NCI-H1105 (cell line): ENCODE measurements around the gene TMEM203.
A peak's percentile ranks its signal among the peaks of the same experiment; 100 is the strongest.

Source experiments
- DNase-seq: peaks from one replicate; lab custom pipeline; 2025; lab: John Stamatoyannopoulos, UW

TMEM203 gene

DNA sequence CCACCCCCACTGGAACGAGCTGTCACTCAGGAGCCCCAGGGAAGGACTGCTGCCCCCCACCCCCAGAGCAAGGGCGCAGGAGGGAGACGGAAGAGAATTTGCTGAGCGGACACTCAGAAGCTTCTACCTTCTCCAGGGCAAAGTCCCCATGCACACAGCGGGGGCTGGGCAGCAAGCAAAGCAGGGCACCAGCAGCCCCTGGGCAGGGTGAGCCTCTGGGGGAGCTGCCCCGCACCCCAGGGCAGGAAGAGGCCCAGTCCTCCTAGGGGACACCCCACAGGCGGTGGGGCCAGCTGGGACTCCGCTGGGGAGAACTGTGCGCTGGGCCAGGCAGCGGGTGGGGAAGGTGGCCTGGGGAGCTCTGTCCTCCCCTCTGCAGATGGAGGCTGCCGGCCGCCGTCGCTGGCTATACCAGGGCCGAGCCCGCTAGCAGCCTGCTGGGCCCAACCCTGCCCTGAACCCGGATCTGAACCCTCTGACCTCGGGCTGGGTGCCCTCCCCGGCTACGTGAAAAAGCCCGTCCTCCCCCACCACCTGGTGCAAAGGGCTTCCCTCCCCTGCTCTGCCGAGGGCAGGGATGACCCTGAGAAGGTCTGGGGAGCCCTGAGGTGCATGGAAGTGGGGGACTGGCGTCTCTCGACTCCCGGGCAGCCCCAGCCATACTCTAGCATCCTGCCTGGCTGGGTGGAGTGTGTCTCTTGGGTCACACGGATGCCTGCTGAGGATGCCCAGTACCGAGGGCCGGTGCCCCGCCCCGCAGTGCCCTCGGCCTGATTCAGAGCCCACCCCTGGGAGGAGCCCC, 24.7 kb upstream of the TMEM203 start:
- DNase-seq, result no peak

DNA sequence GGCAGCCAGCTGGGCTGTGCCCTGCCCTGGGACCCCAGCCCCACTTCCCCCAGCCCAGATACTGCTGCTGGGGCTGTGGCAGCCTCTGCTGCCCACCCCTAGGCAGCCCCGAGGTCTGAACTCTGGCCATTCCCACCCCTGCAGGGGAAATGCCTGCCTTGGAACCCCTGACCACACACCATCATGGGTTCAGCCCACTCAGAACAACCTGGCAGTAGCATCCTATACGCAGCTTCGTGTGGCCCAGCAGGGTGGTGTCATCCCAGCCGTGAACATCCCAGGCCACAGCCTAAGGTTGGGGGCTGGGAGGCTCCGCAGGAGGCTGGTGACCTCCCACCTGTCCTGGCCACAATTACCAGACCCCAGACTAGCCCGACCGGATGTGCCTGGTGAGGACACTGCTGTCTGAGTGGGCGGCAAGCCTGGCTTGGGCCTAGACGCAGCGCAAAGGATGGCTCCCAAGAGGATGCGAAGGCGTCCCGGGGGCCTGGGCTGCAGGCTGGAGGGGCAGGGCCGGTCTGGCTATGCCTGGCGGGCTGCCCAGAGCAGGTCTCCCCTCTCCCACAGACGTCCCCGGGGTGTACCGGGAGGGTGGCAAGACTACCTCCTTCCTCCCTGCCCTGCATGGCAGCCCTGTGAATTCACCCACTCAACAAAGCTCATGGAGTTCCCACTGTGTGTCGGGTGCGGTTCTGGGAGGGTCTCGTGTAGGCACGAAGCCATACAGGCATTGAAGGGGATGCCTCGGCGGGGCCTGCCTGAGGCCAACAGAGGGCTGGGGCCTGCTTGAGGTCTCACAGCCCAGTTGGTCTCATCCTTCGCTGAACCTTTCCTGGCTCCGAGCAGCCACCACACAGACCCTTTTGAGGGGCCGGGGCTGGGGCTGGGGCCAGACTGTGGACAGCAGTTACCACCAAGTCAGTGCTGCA, 23.8 kb upstream of the TMEM203 start:
- DNase-seq, result no peak

DNA sequence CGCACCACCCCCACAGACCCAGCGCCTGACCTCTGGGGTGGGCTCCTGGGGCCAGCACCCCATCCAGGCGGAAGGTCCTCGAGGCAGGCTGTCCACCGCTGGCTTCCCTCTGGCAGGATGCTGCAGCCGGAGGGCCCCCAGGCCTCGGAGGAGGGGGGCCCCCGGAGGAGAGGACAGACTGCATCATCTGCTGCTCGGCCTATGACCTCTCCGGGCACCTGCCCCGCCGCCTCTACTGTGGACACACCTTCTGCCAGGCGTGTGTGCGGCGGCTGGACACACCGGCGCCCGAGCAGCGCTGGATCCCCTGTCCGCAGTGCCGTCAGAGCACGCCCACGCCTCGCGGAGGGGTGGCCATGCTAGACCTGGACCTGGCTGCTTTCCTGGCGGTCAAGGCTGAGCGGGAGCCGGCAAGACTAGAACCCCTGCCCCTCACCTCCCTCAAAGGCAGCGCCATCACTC, 23.1 kb upstream of the TMEM203 start:
- DNase-seq, result no peak

DNA sequence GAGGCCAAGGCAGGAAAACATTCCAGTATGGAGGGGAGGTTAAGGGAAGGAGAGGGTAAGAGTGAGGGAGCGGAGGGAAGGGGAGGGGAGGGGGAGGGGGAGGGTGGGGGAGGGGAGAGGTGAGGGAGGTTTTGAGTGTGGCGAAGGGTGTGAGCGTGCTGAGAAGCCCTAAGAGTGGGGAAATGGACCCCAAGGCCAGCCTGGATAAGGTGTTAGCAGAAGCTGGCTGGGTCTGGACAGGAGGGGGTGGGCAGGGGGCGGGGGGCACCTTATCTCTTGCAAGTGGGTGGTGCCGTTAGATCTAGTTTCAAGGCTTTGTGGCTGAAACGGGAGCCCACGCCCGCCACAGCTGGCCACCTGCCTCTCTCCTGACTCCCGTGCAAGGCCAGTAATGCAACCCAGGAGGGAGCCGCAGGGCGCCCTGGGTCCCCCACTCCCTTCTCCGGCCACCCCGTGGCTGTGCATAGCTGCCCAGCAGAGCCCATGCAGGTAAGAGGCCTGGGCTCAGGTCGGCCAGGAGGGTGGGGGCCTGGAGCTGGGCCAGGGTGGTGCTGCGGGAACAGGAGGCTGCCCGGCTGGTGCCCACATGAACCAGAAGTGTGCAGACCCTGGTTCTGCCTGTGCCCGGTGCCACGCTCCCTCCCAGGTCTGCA, 22.5 kb upstream of the TMEM203 start:
- DNase-seq, result no peak

DNA sequence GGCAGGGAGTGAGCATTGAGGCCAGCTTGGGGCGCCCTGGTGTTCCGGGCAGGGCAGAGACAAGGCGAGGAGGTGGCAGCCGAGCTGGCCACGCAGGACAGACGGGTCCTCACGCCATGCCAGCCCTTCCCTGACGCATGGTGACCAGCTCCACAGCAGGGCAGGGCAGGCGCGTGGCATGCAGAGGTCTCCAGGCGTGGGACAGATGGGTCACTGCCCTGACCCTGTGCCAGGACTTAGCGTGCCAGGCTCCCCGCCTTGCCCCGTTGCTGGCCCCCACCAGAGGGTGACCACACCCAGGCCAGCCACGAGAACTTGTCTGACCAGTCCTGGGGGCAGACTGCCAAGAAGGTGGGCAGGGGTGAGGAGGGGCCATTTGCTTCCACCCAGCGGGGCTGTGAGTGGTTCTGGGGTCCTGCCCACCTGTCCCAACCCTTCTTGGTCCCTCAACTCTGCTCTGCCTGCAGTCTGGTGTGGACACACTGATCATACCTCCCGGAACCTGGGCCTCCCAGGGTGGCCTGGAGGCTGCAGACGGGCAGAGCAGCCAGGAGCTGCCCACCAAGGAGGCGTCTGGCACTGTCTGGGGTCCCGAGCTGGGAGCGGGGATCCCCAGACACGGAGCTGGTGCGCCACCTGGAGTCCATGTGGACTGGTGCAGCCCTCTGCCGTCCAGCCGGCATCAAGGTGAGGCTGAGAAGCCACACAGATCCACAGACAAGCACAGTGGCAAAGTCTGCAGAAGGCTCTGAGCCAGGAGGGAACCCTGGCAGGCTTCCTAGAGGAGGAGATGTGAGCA, 21.8 kb upstream of the TMEM203 start, which contains the start of gene RNF224:
Gene RNF224 (plus strand): TSS at position 449 of the 799 bp plus-strand sequence. CDS start 834 bp downstream, outside the sequence.
- peak; percentile 47 for DNase-seq

DNA sequence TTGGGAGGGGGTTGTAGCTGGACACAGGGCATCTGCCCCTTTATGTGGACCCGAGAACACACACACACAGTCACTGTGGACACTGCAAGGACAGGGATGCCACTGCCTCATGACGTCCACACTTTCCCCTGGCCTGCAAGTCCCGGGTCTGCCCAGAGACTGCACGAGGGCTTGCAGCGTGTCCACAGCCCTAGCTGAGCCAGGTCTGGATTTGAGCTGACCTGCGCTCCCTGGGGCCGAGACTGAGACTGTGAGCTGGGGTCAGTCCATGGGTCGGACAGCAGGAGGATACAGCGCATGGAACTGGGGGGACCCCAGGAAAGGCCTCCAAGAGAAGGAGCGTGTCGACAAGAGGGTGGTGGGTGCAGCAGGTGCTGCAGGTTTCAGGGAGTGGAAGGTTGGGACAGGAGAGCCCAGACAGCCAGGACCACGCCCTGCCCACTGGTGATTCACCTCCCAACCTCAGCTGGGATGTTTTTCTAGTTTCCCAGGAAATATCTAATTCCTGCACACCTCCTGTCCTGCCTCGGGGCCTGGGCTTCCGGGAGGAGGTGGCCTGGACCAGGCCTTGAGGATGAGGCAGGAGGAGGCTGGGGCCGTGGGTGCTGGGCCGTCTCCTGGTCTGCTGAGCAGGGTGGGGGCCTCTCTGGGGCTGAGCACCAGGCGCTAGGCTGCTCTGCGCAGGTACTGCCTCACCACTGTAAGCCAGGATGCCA, 21.0 kb upstream of the TMEM203 start:
- DNase-seq, result no peak

DNA sequence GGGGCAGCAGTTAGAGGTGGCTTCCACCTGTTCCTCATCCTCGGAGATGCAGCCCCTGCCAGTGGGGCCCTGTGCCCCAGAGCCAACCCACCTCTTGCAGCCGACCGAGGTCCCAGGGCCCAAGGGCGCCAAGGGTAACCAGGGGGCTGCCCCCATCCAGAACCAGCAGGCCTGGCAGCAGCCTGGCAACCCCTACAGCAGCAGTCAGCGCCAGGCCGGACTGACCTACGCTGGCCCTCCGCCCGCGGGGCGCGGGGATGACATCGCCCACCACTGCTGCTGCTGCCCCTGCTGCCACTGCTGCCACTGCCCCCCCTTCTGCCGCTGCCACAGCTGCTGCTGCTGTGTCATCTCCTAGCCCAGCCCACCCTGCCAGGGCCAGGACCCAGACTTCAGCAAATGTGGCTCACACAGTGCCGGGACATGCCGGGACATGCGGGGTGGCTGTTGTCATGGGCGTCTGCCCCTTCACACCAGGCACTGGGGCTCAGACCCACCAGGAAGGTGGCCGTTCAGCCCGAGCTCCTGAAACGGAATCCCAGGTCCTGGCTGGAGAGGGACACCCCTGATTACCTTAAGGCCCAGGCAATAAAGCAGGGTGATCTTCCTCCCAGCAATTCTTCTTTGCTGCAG, 20.4 kb upstream of the TMEM203 start:
- DNase-seq, result no peak

DNA sequence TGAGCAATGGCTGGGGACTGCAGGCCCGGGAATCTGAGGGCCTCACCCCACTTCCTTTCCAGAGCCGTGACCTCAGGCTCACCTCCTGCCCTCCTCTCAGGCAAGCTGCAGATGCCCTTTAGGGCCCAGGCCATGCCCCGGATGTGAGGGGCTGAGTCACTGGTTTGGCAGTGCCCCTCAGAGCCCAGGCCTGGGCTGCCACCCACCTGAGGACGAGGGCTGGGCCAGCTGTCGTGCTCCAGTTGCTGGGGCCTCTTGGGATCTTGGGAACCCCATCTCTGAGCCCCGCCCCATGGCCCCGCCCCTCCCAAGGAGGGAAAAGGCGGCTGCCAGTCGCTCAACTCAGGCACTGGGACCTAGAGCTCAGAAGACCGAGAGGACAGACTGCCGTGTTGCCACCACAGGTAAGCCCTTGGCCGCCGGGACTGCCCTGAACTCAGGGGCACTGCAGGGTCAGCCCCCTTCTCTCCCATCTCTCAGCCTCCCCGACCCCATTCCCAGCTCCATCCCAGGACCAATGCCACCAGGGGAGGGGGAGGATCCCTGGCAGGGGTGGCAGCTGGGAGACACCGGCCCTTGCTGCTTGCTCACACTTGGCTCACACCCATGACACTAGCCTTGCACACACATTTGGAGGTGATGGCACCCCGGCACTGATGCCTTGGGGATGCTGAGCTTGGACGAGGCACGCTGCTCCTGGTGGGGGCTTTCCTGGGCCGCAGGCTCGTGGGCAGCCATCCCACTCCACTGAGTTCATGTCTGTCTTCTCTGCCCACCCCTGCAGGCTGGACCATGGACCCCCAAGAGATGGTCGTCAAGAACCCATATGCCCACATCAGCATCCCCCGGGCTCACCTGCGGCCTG, 19.6 kb upstream of the TMEM203 start, which contains the start of gene CYSRT1:
Gene CYSRT1 (plus strand): TSS at position 345 of the 865 bp plus-strand sequence. CDS start 448 bp downstream, at position 793.
- DNase-seq, result no peak

DNA sequence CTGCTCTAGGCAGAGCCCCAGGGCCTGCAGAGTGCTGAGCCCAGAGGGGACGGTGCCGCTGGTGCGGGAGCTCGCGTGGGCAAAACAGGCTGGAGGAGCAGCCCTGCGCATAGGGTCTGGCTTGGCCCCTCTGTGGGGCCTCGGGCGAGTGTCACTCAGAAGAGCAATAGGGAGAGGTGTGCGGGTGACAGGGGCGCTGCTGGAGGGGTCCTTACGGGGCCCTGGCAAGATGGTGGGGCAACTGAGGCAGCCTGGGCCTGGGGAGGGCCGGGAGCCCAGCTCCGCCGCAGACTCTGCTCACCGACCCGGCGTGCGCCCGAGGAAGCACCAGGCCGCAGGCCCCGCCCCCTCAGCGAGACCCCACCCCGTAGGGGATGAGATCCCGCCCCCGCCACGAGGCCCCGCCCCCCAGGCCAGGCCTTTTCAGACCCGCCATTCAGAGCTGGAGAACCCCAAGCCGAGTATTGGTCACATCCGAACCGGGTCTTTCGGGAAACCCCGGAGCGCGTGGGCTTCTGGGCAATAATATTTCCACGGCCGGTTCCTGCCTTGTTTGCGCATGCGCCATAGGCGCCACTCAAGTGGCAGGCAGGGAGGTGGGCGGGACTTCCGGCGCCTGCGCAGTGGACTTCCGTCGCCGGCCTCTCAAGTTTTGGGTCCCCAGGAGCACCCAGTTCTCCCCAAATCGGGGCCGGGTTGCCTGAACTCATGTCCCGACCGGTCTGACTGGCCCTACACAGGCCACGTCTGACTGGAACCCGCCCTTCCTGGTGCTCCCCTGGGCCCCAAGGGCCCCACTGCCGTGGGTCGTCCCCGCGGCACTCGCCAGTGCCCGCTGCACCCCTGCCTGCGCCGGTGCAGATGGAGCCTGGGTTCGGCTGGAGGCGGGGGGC, 17.9 kb upstream of the TMEM203 start:
- DNase-seq, result peak; percentile 92

DNA sequence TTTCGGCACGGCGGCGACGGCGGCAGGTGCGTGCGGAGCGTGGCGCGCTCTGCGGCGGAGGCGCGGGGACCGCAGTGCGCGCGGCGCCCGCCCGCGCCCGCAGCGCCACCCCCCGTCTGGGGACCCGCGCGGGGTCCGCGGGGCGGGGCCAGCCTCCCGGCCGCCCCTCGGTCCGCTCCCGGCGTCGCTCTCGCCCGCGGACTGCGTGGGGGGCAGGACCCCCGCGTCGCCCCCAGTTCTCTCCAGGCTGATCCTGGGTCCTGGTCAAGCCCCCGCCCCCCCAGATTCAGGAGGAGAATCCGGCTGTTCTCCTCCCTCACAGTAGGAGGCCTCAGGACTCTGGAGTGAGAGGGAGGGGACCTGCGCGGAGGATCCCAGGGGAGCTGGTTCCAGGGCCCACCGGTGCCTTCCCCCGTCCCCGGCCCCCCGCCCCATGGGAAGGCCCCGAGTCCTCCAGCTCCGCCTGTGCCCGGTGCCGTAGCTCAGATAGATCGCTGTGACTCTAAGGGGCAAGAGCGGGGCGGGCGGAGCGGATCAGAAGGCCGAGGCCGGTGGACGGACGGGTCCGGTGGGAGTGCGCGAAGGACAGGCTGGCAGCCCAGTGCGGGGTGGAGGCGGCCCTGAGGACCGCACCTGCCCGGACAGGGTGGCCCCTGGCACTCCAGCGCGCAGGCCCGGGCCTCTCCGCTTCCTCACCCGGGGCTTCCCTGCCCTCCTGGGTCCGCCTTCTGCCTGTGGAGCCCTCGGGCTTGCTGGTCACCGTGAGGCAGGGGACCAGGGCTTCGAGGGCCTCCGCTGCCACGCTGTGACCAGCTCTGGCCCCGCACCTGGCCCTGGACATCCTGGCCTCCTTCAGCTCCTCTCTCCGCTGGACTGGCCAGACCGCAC, 17.0 kb upstream of the TMEM203 start, which contains the start of gene RNF208:
Gene RNF208 (minus strand): TSS at position 51 of the 888 bp plus-strand sequence. CDS start 1,028 bp downstream, outside the sequence.
- DNase-seq, result peak; percentile 18

DNA sequence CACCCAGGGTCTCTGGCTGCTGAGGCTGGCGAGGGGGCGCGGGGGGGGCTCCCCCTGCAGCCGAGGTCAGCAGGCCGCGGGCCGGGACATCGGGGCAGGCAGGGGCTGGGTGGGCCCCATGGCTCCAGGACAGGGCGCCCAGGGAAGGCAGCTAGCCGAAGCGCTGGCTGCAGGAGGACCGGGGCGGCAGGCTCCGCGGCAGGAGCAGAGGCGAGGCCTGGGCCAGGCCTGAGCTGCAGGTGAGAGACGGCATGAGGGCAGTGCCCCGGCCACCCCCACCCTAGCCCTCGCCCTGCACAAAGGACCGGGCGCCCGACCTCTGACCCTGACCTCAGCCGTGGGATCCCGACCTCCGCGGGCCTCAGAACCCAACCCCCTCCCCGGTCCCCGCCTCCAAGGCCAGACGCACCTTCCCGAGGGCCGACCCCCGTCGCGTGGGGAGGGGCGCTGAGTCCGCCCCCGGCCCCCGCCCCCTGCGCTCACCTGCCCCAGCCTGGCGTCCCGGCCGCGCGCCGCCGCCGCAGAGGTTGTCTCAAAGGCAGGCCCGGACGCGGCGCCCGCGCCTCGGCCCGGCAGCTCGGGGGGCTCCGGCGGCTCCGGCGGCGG, 16.2 kb upstream of the TMEM203 start:
- DNase-seq, result no peak

DNA sequence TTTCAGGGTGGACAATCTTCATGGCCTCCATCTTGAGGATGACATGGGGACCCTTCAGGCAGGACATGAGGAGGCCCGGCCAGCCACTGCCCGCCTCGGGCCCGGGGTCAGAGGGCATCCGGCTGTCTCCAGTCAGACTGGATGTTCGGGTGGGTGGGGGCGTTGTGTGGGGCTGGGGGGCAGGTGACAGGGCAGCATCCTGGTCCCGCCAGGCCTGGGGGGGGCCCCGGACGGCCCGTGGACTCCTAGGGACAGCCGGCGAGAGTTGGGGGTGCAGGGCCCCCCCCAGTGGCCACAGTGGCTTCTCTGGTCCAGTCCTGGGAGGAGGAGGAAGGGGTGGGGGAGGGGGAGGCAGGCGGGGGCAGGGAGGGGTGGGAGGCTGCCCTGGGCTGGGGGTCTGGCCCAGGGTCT, 15.7 kb upstream of the TMEM203 start:
- DNase-seq, result no peak

DNA sequence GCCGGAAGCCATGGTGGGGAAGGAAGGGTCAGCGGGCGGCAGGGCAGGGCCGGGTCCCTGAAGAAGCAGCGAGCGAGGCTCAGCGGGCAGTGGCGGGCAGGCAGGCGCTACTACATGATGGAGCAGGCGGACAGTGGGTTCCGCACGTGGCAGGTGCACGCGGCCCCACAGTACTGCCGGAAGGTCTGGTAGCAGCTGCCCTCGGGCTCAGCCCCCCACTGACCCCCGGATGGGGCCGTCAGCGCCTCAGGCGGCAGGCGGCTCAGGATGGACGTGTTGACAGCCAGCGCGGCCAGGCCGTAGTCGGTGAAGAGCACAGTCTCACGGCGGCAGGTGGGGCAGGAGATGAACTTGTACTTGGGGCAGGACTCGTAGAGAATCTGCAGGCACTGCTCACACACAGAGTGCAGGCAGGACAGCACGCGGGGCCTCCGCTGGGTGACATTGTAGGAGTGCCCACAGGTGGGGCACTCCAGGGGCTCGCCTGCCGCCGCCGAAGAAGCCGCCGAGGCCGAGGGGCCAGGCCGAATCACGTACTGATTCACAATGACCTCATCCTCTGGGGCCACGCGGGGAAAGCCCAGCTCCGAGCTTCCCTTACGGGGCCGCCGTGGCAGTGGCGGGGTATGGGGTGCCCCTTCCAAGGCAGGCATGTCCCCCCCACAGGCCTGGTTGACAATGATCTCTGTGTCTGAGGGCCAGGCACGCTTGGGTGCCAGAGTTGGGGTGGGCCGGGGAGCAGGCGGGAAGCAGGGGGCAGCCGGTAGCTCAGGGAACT, 15.1 kb upstream of the TMEM203 start:
- no peak for DNase-seq

DNA sequence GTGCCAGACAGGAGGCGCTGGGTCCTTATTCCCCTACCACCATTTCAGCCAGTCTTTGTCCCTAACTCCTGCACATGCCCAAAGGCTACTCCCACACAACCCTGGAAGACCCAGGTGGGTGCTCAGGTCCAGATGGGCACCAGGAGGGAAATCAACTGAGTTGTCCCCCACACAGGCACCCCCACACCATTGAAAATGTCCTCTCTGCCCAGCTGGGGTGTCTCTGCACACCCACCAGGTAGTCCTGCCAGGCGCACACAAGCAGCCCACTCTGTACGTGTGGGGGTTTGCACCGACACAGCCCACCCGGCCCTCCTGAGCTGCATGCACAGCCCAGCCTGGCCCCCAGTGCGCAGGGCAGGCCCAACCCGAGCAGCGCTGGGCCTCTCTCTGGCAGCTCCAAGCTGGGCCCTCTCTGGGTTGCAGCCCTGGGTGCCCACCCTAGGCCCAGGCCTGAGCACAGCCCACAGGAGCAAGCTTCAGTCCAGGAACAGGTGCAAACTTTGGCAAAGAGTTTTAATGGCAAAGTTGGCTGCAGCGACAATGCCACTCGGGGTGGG, 14.4 kb upstream of the TMEM203 start:
- no peak for DNase-seq

DNA sequence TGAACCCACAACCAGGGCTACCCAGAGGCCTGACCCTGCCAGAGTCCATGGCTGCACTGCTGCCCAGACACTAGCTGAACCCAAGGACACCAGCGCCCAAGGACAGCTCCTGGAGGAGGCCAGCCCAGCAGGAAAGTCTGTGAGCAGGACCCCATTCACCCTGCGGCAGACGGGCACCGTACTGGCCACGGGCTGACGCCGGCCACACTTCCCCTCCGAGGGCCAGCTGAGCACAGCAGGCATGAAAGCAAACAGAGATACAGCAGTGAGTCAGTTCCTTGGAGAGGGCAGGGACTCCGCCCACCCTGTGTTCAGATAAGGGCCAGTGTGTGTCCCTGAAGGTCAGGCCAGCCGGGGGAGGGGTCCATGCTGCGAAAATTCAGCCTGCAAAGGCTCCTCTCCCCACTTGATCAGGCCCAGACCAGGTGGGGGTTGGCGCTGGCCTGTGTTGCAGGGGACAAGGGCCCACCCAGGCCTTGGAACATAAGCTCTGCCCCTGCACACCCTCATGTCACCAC, 13.4 kb upstream of the TMEM203 start:
- no peak for DNase-seq
